Measurements from ENCODE around the gene GOLGA6L7.
"Not testable (repeated sequence)": the region's sequence is repeated elsewhere in the genome, so short reads cannot be mapped to it uniquely, and the experiment has no call there.

The GOLGA6L7 gene

DNA sequence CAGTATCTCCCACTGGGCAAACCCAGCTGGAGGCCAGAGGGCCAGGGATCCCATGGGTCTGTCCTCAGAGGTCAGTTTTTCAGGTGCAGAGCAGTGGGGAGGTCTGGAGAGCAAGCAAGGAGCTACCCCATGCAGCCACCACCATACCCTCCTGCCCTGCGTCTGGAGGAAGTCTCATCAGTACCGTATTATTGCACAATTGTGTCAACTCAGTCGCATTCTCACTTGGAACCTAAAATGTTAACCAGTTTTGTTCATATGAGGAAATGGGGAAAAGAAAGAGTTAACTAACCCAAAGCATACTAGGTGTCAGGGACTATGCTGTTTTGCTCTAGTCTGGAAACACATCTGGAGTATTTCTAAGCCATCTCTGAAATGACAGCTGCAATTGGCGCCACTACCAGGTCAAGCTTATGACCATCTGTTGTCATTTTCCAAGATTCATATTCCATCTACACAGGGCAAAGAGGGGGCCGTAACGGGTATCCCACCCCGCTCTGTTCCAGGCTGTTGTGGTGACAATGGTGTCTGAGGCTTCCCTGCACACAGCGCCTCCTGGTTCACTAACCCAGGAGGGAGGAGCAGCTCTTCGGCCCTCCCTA, 20.4 kb upstream of the GOLGA6L7 start:
- TF ChIP-seq, protein P1, sequence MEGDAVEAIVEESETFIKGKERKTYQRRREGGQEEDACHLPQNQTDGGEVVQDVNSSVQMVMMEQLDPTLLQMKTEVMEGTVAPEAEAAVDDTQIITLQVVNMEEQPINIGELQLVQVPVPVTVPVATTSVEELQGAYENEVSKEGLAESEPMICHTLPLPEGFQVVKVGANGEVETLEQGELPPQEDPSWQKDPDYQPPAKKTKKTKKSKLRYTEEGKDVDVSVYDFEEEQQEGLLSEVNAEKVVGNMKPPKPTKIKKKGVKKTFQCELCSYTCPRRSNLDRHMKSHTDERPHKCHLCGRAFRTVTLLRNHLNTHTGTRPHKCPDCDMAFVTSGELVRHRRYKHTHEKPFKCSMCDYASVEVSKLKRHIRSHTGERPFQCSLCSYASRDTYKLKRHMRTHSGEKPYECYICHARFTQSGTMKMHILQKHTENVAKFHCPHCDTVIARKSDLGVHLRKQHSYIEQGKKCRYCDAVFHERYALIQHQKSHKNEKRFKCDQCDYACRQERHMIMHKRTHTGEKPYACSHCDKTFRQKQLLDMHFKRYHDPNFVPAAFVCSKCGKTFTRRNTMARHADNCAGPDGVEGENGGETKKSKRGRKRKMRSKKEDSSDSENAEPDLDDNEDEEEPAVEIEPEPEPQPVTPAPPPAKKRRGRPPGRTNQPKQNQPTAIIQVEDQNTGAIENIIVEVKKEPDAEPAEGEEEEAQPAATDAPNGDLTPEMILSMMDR (IDR thresholded peaks at IDR 0.05; ENCODE audit: low read depth, low read length) = no peak
- DNase-seq = no peak
- Histone ChIP-seq H3K4me1 (no peaks in the 10 kb centered on the region), H3K4me3 (ENCODE audit: low read depth, low read length) (no peak overlapping the region), H3K9me3 (no peaks in the 10 kb centered on the region), H3K36me3 (no peaks in the 10 kb centered on the region), H3K27me3 (no peaks in the 10 kb centered on the region)

DNA sequence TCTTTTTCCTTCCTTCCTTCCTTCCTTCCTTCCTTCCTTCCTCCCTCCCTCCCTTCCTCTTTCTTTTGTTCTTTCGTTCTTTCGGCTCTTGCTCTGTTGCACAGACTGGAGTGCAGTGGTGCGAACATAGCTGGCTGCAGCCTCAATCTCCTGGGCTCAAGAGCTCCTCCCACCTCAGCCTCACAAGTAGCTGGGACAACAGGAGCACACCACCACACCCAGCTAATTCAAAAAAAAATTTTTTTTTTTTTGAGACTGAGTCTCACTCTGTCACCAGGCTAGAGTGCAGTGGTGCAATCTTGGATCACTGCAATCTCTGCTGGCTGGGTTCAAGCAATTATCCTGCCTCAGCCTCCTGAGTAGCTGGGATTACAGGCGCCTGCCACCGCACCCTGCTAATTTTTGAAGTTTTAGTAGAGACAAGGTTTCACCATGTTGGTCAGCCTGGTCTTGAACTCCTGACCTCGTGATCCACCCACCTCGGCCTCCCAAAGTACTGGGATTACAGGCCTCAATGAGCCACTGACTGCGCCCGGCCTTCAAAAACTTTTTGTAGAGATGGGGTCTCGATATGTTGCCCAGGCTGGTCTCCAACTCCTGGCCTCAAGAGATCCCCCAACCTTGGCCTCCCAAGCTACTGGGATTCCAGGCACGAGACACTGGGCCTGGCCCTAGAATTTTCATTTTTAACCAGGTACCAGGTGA, 13.3 kb upstream of the GOLGA6L7 start:
- H3K27me3 ChIP-seq; DNase-seq; H3K4me1 ChIP-seq; H3K9me3 ChIP-seq; H3K4me3 ChIP-seq (ENCODE audit: low read depth, low read length); H3K36me3 ChIP-seq: not testable (repeated sequence)

DNA sequence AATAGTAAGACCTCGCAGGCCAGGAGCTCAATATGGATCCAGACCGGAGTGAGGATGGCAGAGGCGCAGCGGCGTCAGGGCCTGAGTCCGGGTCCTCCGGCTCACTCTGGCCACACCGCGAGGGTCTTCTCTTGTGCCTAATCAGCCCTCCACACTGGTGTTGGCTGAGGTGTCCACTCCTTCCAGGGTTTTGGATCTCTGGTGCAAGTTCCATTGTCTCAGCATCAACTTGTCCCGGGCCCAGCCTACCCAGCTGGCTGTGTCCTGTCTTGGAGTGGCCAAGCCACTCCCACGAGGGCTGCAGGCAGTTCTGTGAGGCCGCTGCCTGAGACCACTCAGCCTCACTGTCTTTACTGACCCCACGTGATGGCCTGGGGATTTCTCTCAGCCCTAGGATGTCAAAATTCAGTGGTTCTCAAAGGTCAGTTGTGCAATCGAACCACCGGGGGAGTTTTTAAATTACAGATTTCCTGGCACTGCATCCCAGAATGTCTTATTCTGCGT, 12.6 kb upstream of the GOLGA6L7 start:
- TF ChIP-seq, protein P1 (IDR thresholded peaks at IDR 0.05; ENCODE audit: low read depth, low read length) = no peak
- no peak overlapping the region for H3K4me3 ChIP-seq (ENCODE audit: low read depth, low read length)
- H3K36me3 ChIP-seq = peaks cover 6% of the 10 kb centered on the region
- no peak for DNase-seq
- no peaks in the 10 kb centered on the region for H3K27me3 ChIP-seq
- no peaks in the 10 kb centered on the region for H3K4me1 ChIP-seq
- no peaks in the 10 kb centered on the region for H3K9me3 ChIP-seq

DNA sequence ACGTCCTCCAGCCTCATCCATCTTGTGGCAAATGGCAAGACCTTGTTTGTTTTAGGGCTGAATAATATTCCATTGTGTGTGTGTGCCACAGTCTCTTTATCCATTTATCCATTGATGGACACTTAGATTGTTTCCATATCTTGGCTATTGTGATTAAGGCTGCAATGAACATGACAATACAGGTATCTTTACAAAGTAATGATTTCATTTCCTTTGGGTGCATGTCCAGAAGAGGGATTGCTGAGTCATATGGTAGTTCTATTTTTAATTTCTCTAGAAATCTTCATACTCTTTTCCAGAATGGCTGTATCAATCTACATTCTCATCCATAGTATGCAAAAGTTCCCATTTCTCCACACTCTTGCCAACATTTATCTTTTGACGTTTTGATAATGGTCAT, 6.1 kb upstream of the GOLGA6L7 start:
- not testable (repeated sequence) for H3K4me3 ChIP-seq (ENCODE audit: low read depth, low read length); H3K4me1 ChIP-seq; H3K27me3 ChIP-seq; DNase-seq; H3K36me3 ChIP-seq; H3K9me3 ChIP-seq

DNA sequence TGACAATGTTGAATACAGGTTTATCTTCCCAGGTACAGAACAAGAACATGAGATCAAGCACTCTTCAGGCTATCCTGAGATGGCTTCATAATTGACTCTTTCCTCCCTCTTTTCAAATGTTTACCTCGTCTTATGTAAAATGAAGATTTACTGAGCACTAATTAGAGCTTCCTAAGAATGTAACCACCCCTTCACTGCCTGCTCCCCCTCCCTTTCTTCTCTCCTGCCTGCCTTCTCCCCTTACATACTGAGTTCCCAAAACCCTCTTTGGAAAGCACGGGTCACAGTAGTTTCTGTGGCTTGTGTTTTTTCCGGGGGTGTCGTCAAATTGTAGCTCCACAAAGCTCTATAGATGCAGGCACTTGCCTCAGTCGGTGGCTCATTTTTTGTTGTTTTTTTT, 5.2 kb upstream of the GOLGA6L7 start:
- H3K9me3 ChIP-seq; DNase-seq; H3K36me3 ChIP-seq; H3K4me1 ChIP-seq; H3K27me3 ChIP-seq; H3K4me3 ChIP-seq (ENCODE audit: low read depth, low read length): not testable (repeated sequence)

DNA sequence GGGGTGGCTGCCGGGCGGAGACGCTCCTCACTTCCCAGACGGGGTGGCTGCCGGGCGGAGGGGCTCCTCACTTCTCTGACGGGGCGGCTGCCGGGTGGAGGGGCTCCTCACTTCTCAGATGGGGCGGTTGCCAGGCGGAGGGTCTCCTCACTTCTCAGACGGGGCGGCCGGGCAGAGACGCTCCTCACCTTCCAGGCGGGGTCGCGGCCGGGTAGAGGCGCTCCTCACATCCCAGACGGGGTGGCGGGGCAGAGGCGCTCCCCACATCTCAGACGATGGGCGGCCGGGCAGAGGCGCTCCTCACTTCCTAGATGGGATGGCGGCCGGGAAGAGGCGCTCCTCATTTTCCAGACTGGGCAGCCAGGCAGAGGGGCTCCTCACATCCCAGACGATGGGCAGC, 1.3 kb upstream of the GOLGA6L7 start:
- H3K4me3 ChIP-seq (ENCODE audit: low read depth, low read length); H3K4me1 ChIP-seq: not testable (repeated sequence)

DNA sequence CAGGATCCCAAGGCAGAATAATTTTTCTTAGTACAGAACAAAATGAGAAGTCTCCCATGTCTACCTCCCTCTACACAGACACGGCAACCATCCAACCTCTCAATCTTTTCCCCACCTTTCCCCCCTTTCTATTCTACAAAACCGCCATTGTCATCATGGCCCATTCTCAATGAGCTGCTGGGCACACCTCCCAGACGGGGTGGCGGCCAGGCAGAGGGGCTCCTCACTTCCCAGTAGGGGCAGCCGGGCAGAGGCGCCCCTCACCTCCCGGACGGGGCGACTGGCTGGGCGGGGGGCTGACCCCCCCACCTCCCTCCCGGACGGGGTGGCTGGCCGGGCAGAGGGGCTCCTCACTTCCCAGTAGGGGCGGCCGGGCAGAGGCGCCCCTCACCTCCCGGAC, 827 bp upstream of the GOLGA6L7 start:
- not testable (repeated sequence) for H3K36me3 ChIP-seq; H3K27me3 ChIP-seq; H3K4me1 ChIP-seq; DNase-seq; H3K4me3 ChIP-seq (ENCODE audit: low read depth, low read length); H3K9me3 ChIP-seq

More for the DNA sequence above, 1.3 kb upstream of the GOLGA6L7 start:
- DNase-seq, H3K27me3 ChIP-seq, H3K9me3 ChIP-seq, H3K36me3 ChIP-seq: not testable (repeated sequence)

DNA sequence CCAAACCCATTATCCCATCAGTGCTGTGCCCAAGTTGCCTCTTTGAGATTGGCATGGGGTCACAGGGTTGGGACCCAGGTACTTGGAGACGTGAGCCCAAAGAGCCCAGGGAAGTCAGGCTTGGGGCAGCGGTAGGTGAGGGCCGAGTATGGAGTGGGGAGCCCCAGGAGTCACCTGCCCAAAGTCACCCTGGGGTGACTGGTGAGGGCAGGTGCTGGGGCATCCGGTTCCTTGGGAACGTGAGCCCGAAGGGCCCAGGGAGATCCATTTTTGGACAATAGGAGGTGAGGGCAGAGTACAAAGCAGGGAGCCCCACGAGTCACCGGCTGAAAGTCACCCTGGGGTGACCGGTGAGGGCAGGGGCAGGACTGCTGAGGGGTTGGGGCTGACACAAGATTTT, 485 bp downstream of the GOLGA6L7 start:
- not testable (repeated sequence) for H3K27me3 ChIP-seq; H3K9me3 ChIP-seq; H3K36me3 ChIP-seq; DNase-seq; H3K4me3 ChIP-seq (ENCODE audit: low read depth, low read length); H3K4me1 ChIP-seq

DNA sequence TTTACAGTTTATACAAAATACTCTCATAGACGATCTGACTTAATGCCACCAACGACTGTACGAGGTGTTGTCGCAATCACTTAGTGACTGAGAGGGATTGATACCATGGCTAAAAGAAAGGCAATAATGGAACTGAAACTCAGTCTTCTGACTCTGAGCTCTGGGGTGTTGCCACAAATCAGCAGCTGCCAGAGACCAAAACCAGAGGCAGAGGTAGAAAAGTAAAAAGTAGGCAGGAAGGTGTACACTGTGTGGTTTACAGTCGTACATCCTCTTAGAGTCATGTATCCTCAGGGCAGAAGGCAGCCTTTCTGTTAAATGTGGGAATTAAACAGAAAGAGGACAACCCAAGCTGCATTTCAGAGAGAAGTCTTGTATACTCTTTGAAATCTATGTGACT, 1.2 kb downstream of the GOLGA6L7 start:
- DNase-seq = not testable (repeated sequence)

DNA sequence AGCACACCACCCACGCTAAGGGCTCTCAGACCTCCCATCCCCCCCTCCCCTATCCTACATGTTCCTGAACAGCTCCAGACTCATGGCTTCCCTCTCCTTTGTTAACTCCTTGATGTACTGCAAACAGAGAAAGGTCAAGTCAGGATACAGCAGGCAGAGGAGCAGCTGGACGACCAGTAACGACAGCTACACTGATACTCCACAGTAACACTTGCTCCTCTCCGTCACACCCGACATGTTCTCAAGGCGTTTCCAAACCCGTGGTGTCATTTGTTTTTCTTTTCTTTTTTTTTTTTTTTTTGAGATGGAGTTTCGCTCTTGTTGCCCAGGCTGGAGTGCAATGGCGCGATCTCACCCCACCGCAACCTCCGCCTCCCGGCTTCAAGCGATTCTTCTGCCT, 4.3 kb downstream of the GOLGA6L7 start:
- not testable (repeated sequence) for H3K36me3 ChIP-seq; DNase-seq; H3K9me3 ChIP-seq; H3K27me3 ChIP-seq; H3K4me1 ChIP-seq; H3K4me3 ChIP-seq (ENCODE audit: low read depth, low read length)

More for the DNA sequence above, 1.2 kb downstream of the GOLGA6L7 start:
- not testable (repeated sequence) for H3K9me3 ChIP-seq; H3K4me1 ChIP-seq; H3K27me3 ChIP-seq; H3K36me3 ChIP-seq; H3K4me3 ChIP-seq (ENCODE audit: low read depth, low read length)

DNA sequence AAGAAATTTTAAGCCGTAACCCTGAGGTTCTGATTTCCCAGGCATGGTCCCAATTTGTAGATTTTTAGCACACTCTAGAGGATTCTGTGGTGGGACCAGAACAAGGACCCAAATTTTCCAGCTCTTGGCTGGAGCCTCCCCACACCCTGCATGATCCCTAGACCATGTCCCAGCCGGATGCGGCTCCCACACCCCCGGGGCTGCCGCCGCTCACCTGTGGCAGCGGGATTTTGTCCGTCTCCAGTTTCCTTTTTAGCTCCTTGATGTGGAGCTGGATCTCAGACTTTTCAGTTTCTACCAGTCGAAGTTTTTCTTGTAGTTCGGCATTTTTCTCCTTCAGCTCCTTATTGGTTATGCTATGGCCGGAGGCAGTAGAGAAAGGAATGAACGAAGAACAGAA, 4.9 kb downstream of the GOLGA6L7 start:
- not testable (repeated sequence) for DNase-seq; H3K9me3 ChIP-seq; H3K36me3 ChIP-seq; H3K4me1 ChIP-seq; H3K4me3 ChIP-seq (ENCODE audit: low read depth, low read length); H3K27me3 ChIP-seq

DNA sequence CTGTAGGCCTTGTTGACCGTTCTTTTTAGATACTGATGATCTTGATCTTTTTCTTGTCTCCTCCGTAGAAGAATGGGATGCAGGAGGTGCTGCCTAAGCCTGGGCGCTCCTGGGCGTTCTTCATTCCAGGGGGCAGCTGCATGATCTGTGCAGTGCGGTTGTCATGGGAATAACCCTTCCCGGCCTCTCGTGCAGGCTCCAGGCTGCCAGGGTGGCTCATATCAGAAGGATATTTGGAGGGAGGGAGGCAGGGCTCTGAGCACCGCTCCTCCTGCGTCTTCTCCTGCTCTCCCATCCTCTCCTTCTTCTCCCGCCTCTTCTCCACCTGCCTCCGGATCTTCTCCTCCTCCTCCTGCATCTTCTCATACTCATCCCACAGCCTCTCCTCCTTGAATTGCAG, 6.2 kb downstream of the GOLGA6L7 start:
- H3K4me1 ChIP-seq; H3K4me3 ChIP-seq (ENCODE audit: low read depth, low read length); H3K36me3 ChIP-seq; DNase-seq; H3K9me3 ChIP-seq; H3K27me3 ChIP-seq: not testable (repeated sequence)

DNA sequence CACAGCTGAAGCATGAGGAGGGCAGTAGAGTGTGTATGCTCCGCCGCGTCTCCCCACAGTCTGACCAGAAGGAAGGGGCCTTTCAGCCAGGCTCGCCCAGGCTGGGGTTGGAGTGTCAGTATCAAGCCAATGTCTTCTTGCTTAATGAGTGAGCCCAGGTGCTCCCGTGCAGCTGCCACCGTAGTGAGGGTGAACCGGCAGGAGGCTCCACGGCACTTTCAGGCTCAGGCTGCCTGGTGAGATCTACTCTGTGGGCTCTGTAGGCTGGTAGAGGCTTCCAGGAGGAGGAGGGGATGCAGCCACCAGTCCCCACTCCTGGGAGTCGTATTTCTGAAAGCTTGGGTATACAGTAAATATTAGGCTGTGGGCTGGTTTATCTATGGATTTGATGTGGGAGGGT, 8.2 kb downstream of the GOLGA6L7 start:
- H3K27me3 ChIP-seq; DNase-seq; H3K4me3 ChIP-seq (ENCODE audit: low read depth, low read length); H3K9me3 ChIP-seq; H3K36me3 ChIP-seq; H3K4me1 ChIP-seq: not testable (repeated sequence)

DNA sequence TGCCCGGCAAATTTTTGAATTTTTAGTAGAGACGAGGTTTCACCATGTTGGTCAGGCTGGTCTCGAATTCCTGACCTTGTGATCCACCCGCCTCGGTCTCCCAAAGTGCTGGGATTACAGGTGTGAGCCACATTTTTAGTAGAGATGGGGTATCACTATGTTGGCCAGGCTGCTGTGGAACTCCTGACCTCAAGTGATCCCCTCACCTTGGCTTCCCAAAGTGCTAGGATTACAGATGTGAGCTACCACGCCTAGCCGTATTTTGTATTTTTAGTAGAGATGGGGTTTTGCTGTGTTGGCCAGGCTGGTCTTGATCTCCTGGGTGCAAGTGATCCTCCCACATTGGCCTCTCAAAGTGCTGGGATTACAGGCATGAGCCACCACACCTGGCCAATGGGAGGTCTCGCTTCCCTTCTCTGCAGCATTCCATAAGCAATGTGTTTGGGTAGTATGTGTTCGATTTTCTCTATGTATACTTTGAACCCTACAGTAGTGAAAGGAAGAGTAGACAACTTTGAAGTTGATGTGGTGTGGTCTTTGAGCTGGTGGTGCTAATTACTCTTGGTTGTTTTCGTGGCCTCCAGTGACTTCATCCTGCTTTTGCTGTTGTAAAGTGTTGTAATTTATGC, 13.4 kb downstream of the GOLGA6L7 start:
- not testable (repeated sequence) for H3K4me3 ChIP-seq (ENCODE audit: low read depth, low read length); H3K27me3 ChIP-seq; H3K9me3 ChIP-seq; H3K4me1 ChIP-seq; H3K36me3 ChIP-seq; DNase-seq

Data from BE2C (cell line).